ENCODE measurements around the gene RANGRF.

RANGRF gene

GRCh38 chr17:8300627-8301242 lies 12.3 kb downstream of the RANGRF start:
- H3K27ac ChIP-seq, result no peak overlapping the region
- TF ChIP-seq CTCF (IDR thresholded peaks at IDR 0.05) (peak; percentile 90), ZFX (IDR thresholded peaks at IDR 0.05; ENCODE audit: borderline replicate concordance) (no peak)

- TF ChIP-seq ZFX (IDR thresholded peaks at IDR 0.05; ENCODE audit: borderline replicate concordance), result no peak
- no peak for TF ChIP-seq CTCF (IDR thresholded peaks at IDR 0.05)
- no peak overlapping the region for H3K27ac ChIP-seq
Measured at GRCh38 chr17:8310601-8311123, 22.2 kb downstream of the RANGRF start.

- H3K27ac ChIP-seq, result no peak overlapping the region
- TF ChIP-seq ZFX (IDR thresholded peaks at IDR 0.05; ENCODE audit: borderline replicate concordance) (no peak), CTCF (IDR thresholded peaks at IDR 0.05) (no peak)
Measured at GRCh38 chr17:8311131-8311790, 22.8 kb downstream of the RANGRF start.

- H3K27ac ChIP-seq, result no peak overlapping the region
- TF ChIP-seq ZFX (IDR thresholded peaks at IDR 0.05; ENCODE audit: borderline replicate concordance) (no peak), CTCF (IDR thresholded peaks at IDR 0.05) (no peak)
Measured at GRCh38 chr17:8312251-8312650, 23.8 kb downstream of the RANGRF start.

- H3K27ac ChIP-seq, result no peak overlapping the region
- TF ChIP-seq ZFX (IDR thresholded peaks at IDR 0.05; ENCODE audit: borderline replicate concordance), result no peak
- no peak for TF ChIP-seq CTCF (IDR thresholded peaks at IDR 0.05)
Measured at GRCh38 chr17:8312726-8313600, 24.5 kb downstream of the RANGRF start.

- no peak overlapping the region for H3K27ac ChIP-seq
- TF ChIP-seq CTCF (IDR thresholded peaks at IDR 0.05), result no peak
Measured at GRCh38 chr17:8314797-8315763, 26.6 kb downstream of the RANGRF start.
